Astrocyte of the cerebellum (primary cell): Measurements from ENCODE around the gene KCNE4.
A peak's percentile ranks its signal among the peaks of the same experiment; 100 is the strongest.

Source experiments
- DNase-seq: peaks from one replicate; pipeline ENCODE4 v3.0.0-alpha.2; 2011; ENCODE audit warnings: low read depth
- H3K4me3 ChIP-seq: 2 replicates; pipeline ENCODE4 v1.5.1; 2011; ENCODE audit warnings: mild to moderate bottlenecking, low read depth, low read length, moderate library complexity
- in situ Hi-C: cut with HindIII; loops from 2 replicates; pipeline ENCODE4 v1.10.0; 2017; ENCODE audit warnings: low sequenced_read_pairs
- TF ChIP-seq, protein P1 (sequence below): IDR thresholded peaks from 2 replicates; pipeline ENCODE4 v1.5.1; 2012; ENCODE audit warnings: low read length, low read depth, moderate library complexity, mild to moderate bottlenecking; ENCODE audit errors: missing control alignments

Gene KCNE4

DNA sequence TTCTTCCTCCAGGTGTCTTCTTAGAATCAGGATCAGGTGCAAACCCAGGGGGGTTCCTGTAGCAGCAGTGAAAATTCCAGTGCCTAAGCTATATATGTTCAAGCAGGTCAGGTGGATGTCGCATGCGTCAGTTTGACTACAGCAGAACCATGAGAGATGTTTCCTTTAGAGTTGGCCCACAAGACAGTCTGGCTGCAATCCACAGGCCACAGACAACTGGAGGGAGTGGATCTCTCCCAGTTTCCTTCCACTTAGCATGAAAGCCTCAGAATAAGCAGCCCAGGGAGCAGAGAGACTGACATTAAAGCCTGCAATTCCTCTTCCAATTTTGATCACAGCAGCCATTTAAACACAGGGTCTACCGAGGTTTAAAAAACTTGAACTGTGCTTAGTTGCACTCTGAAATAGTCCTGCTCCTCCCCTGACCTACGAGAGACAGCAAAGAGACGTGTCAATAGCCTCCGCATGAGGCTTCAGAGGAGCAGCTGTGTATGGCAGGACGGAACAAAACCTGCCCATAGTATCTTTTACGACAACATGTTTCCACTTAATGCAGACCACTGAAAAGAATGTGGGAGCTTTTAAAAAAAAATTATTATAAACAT is 988 bp upstream of the KCNE4 start:
- no peak overlapping the region for H3K4me3 ChIP-seq
- in situ Hi-C loops, result loop anchor here (5.0 kb wide), 1 partner anchor 51 kb away; no protein-coding TSS in a partner anchor
- TF ChIP-seq, protein P1, sequence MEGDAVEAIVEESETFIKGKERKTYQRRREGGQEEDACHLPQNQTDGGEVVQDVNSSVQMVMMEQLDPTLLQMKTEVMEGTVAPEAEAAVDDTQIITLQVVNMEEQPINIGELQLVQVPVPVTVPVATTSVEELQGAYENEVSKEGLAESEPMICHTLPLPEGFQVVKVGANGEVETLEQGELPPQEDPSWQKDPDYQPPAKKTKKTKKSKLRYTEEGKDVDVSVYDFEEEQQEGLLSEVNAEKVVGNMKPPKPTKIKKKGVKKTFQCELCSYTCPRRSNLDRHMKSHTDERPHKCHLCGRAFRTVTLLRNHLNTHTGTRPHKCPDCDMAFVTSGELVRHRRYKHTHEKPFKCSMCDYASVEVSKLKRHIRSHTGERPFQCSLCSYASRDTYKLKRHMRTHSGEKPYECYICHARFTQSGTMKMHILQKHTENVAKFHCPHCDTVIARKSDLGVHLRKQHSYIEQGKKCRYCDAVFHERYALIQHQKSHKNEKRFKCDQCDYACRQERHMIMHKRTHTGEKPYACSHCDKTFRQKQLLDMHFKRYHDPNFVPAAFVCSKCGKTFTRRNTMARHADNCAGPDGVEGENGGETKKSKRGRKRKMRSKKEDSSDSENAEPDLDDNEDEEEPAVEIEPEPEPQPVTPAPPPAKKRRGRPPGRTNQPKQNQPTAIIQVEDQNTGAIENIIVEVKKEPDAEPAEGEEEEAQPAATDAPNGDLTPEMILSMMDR, result no peak
- no peak for DNase-seq

- peak overlapping the region; percentile 28 for H3K4me3 ChIP-seq
- in situ Hi-C loops, result loop anchor here (5.0 kb wide), 1 partner anchor 49 kb away; no protein-coding TSS in a partner anchor
- TF ChIP-seq, protein P1, result no peak
Observed at GRCh38 chr2:223052548-223053483, 826 bp downstream of the KCNE4 start.

GRCh38 chr2:223053484-223054192 is 1.6 kb downstream of the KCNE4 start:
- no peak for DNase-seq
- TF ChIP-seq, protein P1, result no peak
- H3K4me3 ChIP-seq, result peak overlapping the region; percentile 28
- in situ Hi-C loops, result loop anchor here (5.0 kb wide), 1 partner anchor 49 kb away; no protein-coding TSS in a partner anchor

More at GRCh38 chr2:223052548-223053483, 826 bp downstream of the KCNE4 start:
- no peak for DNase-seq

- TF ChIP-seq, protein P1, result no peak
- in situ Hi-C loops, result loop anchor here (5.0 kb wide), 1 partner anchor 48 kb away; no protein-coding TSS in a partner anchor
- peak overlapping the region; percentile 28 for H3K4me3 ChIP-seq
- DNase-seq, result peak; percentile 84
Observed at GRCh38 chr2:223054193-223054781, 2.3 kb downstream of the KCNE4 start.

- no peak overlapping the region for H3K4me3 ChIP-seq
- no peak for DNase-seq
Observed at GRCh38 chr2:223055140-223055539, 3.1 kb downstream of the KCNE4 start.

More at GRCh38 chr2:223055140-223055539, 3.1 kb downstream of the KCNE4 start:
- in situ Hi-C loops, result no loop called here
- TF ChIP-seq, protein P1, result no peak
